Testis (tissue), 2 donors: ENCODE results near the gene NAXE.

Experiments used
- CTCF ChIP-seq, 3 experiments: fragments of 450-650 bp in 2 of 3; fragments of 200-600 bp in 1 of 3; sonication (generic) in 1 of 3; IDR thresholded peaks; one replicate each; pipeline ENCODE4 v1.5.1; 2016 to 2019; ENCODE audit warnings: antibody characterized with exemption in 3 of 3, mild to moderate bottlenecking in 2 of 3, moderate library complexity in 1 of 3
- POLR2A ChIP-seq: fragments of 450-650 bp; IDR thresholded peaks from one replicate; pipeline ENCODE4 v1.6.1; 2017; ENCODE audit warnings: antibody characterized with exemption, mild to moderate bottlenecking, moderate library complexity

GRCh38 chr1:156622581-156623297 lies 31.2 kb downstream of the NAXE start:
- TF ChIP-seq POLR2A (no peak), CTCF (IDR thresholded peaks at IDR 0.05) (no peak)
